CD4-positive, alpha-beta T cell (primary cell): Measurements from ENCODE around the gene WFDC12. TPM values are rescaled to one million over a fixed set of nuclear protein-coding genes. Genes with fewer than 3 reads are reported as not detected.

Experiments used
- ATAC-seq: fragments of 200-7000 bp; cut with Tn5 transposase; one replicate; pipeline ENCODE4 v1.10.0; 2022; ENCODE audit warnings: mild to moderate bottlenecking; ENCODE audit not compliant: poor library complexity
- CTCF ChIA-PET: fragments of 350-600 bp; sonication (Branson Sonifier 250); formaldehyde crosslinking; loops from one replicate; lab custom pipeline; 2021; ENCODE audit warnings: antibody characterized with exemption, inconsistent platforms; lab: Charles Lee
- POLR2A ChIA-PET: fragments of 350-600 bp; sonication (Branson Sonifier 250); formaldehyde crosslinking; loops from one replicate; lab custom pipeline; 2021; ENCODE audit warnings: antibody characterized with exemption, inconsistent platforms; lab: Charles Lee
- DNase-seq, 14 experiments: peaks; one replicate each; pipeline ENCODE4 v3.0.0-alpha.2; 2013 to 2020; ENCODE audit warnings: mixed read lengths in 2 of 14
- H3K27ac ChIP-seq, 2 donors: one replicate each; pipeline versions ENCODE4 v1.5.1 to v1.7.0; 2013; ENCODE audit warnings: low read length in 2 of 2, low read depth in 1 of 2, mild to moderate bottlenecking in 1 of 2
- H3K27me3 ChIP-seq, 2 experiments: 1 replicate in 1 of 2; 2 replicates in 1 of 2; pipeline versions ENCODE4 v1.6.1 to v1.7.0; 2013; ENCODE audit warnings: low read length in 2 of 2, control low read depth in 1 of 2, mild to moderate bottlenecking in 1 of 2, moderate library complexity in 1 of 2; ENCODE audit not compliant: insufficient read depth in 2 of 2, control insufficient read depth in 1 of 2
- H3K36me3 ChIP-seq: one replicate; pipeline ENCODE4 v1.6.1; 2013; ENCODE audit warnings: low read length, control low read depth; ENCODE audit not compliant: insufficient read depth
- H3K4me1 ChIP-seq: one replicate; pipeline ENCODE4 v1.6.1; 2013; ENCODE audit warnings: low read length, control low read depth; ENCODE audit not compliant: insufficient read depth
- H3K4me3 ChIP-seq: one replicate; pipeline ENCODE4 v1.5.1; 2013; ENCODE audit warnings: mild to moderate bottlenecking, low read length, moderate library complexity
- H3K9me3 ChIP-seq, 2 experiments: 1 replicate in 1 of 2; 2 replicates in 1 of 2; pipeline versions ENCODE4 v1.6.1 to v1.7.0; 2013; ENCODE audit warnings: low read length in 2 of 2, mild to moderate bottlenecking in 2 of 2, control low read depth in 1 of 2, moderate library complexity in 1 of 2; ENCODE audit not compliant: control insufficient read depth in 1 of 2, insufficient read depth in 1 of 2
- H3K27ac Mint-ChIP-seq: one replicate; pipeline ENCODE4 v1.8.0; 2020; ENCODE audit warnings: mixed read lengths
- H3K27me3 Mint-ChIP-seq: one replicate; pipeline ENCODE4 v1.8.0; 2021; ENCODE audit warnings: mixed read lengths
- H3K36me3 Mint-ChIP-seq: one replicate; pipeline ENCODE4 v1.8.0; 2021; ENCODE audit warnings: low read depth, mixed read lengths
- H3K4me1 Mint-ChIP-seq: one replicate; pipeline ENCODE4 v1.8.0; 2021; ENCODE audit warnings: low read depth, mixed read lengths
- H3K4me3 Mint-ChIP-seq: one replicate; pipeline ENCODE4 v1.8.0; 2020; ENCODE audit warnings: mild to moderate bottlenecking, mixed read lengths
- H3K9me3 Mint-ChIP-seq: one replicate; pipeline ENCODE4 v1.8.0; 2020; ENCODE audit warnings: mixed read lengths
- CTCF ChIP-seq: fragments of 200-600 bp; IDR thresholded peaks from one replicate; pipeline ENCODE4 v1.8.0; 2022; ENCODE audit warnings: antibody characterized with exemption, mild to moderate bottlenecking
- intact Hi-C, 2 experiments: fragments of 100-400 bp; cut with DNase I in 1 of 2; cut with micrococcal nuclease in 1 of 2; formaldehyde crosslinking; loops; one replicate each; pipeline versions ENCODE4 v1.15.1 to v1.9.0; 2023 to 2025; cut with DNase I, micrococcal nuclease
- total RNA-seq, 174 experiments: library from RNA in 2 of 174; stranded (reverse) in 2 of 174; gene quantifications; one replicate each; pipeline ENCODE4 v1.2.3 and lab custom pipeline; 2021 to 2026

WFDC12 gene
- total RNA-seq, 2 experiments from 2014 or later, result not detected

GRCh38 chr20:45117581-45117980, 6.7 kb downstream of the WFDC12 start:
- peaks cover 6% of the 10 kb centered on the region for H3K4me1 ChIP-seq
- no peaks in the 10 kb centered on the region for H3K9me3 Mint-ChIP-seq
- H3K27me3 ChIP-seq, result peaks cover 0 to 9% of the 10 kb centered on the region in 2 experiments
- H3K9me3 ChIP-seq, result no peaks in the 10 kb centered on the region
- CTCF ChIA-PET, result interaction anchor here (1.0 kb wide), 1 partner anchor 73 kb away, joined by 3 read pairs; no protein-coding TSS in a partner anchor
- no peak overlapping the region for H3K4me3 Mint-ChIP-seq
- intact Hi-C loops, result no loop called here
- POLR2A ChIA-PET, result no interaction called here
- H3K27ac Mint-ChIP-seq, result no peak overlapping the region
- H3K27me3 Mint-ChIP-seq, result peaks cover 11% of the 10 kb centered on the region
- H3K36me3 Mint-ChIP-seq, result no peaks in the 10 kb centered on the region
- ATAC-seq, result no peak
- H3K4me3 ChIP-seq, result no peak overlapping the region
- H3K27ac ChIP-seq, result no peak overlapping the region
- H3K36me3 ChIP-seq, result no peaks in the 10 kb centered on the region
- H3K4me1 Mint-ChIP-seq, result peaks cover 5% of the 10 kb centered on the region
- no peak for TF ChIP-seq CTCF
- no peak for DNase-seq

- no peak for TF ChIP-seq CTCF
- Histone ChIP-seq H3K4me3 (no peak overlapping the region), H3K36me3 (no peaks in the 10 kb centered on the region), H3K27ac (no peak overlapping the region), H3K4me1 (peaks cover 6% of the 10 kb centered on the region), H3K27me3 (peaks cover 0 to 9% of the 10 kb centered on the region in 2 experiments), H3K9me3 (no peaks in the 10 kb centered on the region)
- Mint-ChIP-seq H3K4me1 (peaks cover 5% of the 10 kb centered on the region), H3K27ac (no peak overlapping the region), H3K27me3 (peaks cover 6% of the 10 kb centered on the region), H3K36me3 (no peaks in the 10 kb centered on the region), H3K4me3 (no peak overlapping the region), H3K9me3 (no peaks in the 10 kb centered on the region)
- CTCF ChIA-PET, result no interaction called here
- DNase-seq, result no peak
- intact Hi-C loops, result no loop called here
- POLR2A ChIA-PET, result no interaction called here
- no peak for ATAC-seq
These were observed 8.4 kb downstream of the WFDC12 start for GRCh38 chr20:45115829-45116228.

GRCh38 chr20:45115386-45115774, 8.9 kb downstream of the WFDC12 start:
- Mint-ChIP-seq H3K4me3 (no peak overlapping the region), H3K9me3 (no peaks in the 10 kb centered on the region), H3K27me3 (peaks cover 5% of the 10 kb centered on the region), H3K4me1 (peaks cover 5% of the 10 kb centered on the region), H3K27ac (no peak overlapping the region), H3K36me3 (no peaks in the 10 kb centered on the region)
- no peak for DNase-seq
- H3K36me3 ChIP-seq, result no peaks in the 10 kb centered on the region
- no peak overlapping the region for H3K27ac ChIP-seq
- peaks cover 0 to 9% of the 10 kb centered on the region in 2 experiments for H3K27me3 ChIP-seq
- peaks cover 6% of the 10 kb centered on the region for H3K4me1 ChIP-seq
- no peak for ATAC-seq
- TF ChIP-seq CTCF, result no peak
- intact Hi-C loops, result no loop called here
- POLR2A ChIA-PET, result no interaction called here
- H3K4me3 ChIP-seq, result no peak overlapping the region
- CTCF ChIA-PET, result interaction anchor here (0.6 kb wide), 1 partner anchor 19 kb away, joined by 3 read pairs; no protein-coding TSS in a partner anchor
- no peaks in the 10 kb centered on the region for H3K9me3 ChIP-seq
